IPS-NIHi11 (cell line): ENCODE data around the gene CATSPER1.
A peak's percentile ranks its signal among the peaks of the same experiment; 100 is the strongest.
"Not testable (repeated sequence)": the region's sequence is repeated elsewhere in the genome, so short reads cannot be mapped to it uniquely, and the experiment has no call there.

Experiments used
- DNase-seq: peaks from one replicate; pipeline ENCODE4 v3.0.0; 2012; ENCODE audit warnings: mixed read lengths, low spot score

The CATSPER1 gene

GRCh38 chr11:66020618-66021357, 5.5 kb downstream of the CATSPER1 start:
- DNase-seq = no peak

- no peak for DNase-seq
Observed at GRCh38 chr11:66020212-66020611, 6.1 kb downstream of the CATSPER1 start.

DNA sequence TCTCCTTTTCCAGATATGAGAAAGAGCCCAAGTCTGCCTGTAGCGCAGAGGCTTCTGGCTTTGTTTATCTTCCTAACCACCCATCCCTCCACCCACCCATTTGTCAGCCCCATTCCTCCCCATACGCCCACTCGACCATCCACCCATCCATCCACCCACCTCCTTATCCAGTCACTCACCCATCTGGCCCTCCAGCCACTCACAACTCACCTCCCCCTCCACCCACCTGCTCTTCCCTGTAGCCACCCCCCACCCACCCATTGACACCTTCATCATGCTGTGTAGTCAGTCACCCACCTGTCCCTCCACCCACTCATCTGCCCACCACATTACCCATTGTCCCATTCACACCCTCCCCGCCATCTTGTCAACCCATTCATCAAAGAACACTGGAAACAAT, 9.0 kb downstream of the CATSPER1 start:
- DNase-seq = no peak

GRCh38 chr11:66016793-66017177, 9.5 kb downstream of the CATSPER1 start:
- DNase-seq = no peak

DNA sequence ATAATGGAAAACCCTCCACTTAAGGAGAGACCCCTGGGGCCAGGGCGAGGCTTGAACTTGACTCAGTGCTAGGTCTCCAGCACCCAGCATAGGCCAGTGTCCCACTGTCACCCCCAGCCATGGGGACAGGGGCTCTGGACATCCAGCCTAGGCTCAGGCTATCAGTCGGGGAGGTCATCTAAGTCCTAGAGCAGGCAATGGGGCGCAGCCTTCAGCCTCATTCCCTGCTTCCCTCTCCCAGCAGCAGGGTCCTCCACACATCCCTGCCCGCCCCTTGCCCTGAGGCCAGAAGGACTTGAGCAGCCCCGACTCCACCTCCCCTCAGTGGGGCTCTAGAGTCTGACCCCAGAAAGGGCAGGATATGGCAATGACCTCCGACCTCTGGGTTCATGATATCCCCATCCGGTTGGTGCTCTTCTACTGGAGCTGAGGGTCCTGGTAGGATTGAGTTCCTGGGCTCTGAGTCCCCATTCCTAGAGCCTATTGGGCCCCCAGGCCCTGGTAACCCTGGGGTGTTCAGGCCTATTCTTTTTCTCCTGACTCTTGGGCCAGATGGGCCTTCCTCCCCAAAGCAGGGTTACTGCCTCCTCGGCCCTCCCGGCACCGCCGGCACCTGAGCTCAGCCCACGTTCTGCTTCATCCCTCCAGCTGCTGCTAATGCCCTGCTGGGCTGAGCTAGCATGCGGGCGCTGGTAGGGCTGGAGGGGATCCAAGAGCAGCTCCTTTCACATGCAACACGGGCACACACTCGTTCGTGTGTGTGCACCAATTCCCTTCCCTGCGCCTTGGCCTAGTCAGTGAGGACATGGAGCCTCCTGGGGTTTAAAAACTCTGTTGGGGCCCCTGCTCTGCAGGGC, 10.1 kb downstream of the CATSPER1 start:
- no peak for DNase-seq

DNA sequence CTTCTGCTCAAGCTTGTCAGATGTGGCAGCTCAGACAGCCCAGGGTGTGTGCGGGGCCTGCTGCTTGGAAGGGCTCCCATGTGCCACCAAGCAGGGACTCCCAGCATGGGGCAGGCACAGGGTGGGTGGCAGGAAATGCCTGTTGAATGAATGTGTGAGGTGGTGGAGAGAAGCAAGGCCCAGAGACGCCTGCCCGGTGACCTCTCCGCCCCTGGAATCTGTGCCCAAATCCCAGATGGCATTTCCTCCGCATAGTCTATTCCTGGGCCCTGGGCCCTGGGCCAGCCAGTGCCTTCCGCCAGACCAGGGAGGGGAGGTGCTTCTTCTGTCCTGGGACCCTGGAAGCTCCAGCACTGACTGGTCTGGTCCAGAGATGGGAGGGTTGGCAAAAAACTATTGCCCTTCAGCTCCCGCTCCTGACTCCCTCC, 10.8 kb downstream of the CATSPER1 start:
- no peak for DNase-seq

GRCh38 chr11:66014804-66015453, 11.3 kb downstream of the CATSPER1 start:
- DNase-seq = no peak

DNA sequence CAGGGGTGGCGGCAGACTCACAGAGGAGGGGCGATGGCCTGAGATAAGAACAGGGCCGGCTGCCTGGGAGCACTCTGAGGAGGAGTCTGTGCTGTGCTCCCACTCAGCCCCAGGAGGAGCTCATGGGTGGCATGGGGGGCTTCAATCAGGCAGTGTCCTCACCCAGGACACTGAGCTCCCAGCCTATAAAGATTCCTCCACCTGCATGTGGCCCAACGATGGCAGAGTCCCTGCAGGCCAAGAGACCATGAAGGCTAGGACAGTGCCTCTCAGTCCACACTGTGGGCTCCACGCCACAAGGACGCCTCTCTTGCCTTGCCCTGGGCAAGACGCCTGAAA, 12.5 kb downstream of the CATSPER1 start:
- no peak for DNase-seq

GRCh38 chr11:66012946-66013761, 13.1 kb downstream of the CATSPER1 start:
- DNase-seq = no peak

GRCh38 chr11:66012371-66012945, 13.8 kb downstream of the CATSPER1 start:
- DNase-seq = no peak

DNA sequence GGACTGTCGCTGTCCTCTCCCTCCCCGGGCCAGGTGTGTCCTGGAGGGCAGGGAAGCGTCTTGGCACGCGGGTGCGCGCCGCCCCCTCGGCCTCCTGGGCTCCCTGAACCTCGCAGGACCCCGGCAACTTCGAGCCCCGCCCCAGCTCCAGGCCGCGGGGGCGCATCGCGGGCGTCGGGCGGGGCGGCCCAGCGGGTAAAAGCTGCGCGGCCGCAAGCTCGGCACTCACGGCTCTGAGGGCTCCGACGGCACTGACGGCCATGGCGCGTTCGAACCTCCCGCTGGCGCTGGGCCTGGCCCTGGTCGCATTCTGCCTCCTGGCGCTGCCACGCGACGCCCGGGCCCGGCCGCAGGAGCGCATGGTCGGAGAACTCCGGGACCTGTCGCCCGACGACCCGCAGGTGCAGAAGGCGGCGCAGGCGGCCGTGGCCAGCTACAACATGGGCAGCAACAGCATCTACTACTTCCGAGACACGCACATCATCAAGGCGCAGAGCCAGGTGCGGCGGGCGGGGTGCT, 14.4 kb downstream of the CATSPER1 start, which contains the start of gene CST6:
CST6 (plus strand) TSS at position 224 of the 519 bp plus-strand sequence; CDS start at position 261, 37 bp downstream.
- peak; percentile 59 for DNase-seq

DNA sequence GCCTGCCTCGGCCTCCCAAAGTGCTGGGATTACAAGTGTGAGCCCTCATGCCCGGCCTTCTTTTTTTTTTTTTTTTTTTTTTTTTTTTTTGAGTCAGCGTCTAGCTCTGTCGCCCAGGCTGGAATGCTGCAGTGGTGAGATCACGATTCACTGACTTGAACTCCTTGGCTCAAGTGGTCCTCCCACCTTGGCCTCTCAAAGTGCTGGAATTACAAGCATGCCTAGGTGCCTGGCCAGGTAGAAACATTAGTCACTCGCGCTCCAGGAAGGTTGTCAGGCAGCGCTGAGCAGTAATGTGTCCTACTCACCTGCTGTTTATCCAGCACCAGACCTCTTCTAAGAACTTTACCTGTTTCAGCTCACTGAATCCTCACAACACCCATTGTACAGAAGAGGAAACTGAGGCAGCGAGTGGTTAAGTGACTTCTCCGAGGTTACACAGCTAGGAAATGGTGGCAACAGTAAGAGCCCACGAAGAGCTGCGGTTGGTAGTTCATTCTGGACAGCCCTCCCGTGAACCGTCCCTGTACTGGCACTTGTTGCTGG, 15.0 kb downstream of the CATSPER1 start:
- peak; percentile 60 for DNase-seq

GRCh38 chr11:66010036-66010435, 16.2 kb downstream of the CATSPER1 start:
- not testable (repeated sequence) for DNase-seq

GRCh38 chr11:66008468-66009101, 17.7 kb downstream of the CATSPER1 start:
- no peak for DNase-seq

DNA sequence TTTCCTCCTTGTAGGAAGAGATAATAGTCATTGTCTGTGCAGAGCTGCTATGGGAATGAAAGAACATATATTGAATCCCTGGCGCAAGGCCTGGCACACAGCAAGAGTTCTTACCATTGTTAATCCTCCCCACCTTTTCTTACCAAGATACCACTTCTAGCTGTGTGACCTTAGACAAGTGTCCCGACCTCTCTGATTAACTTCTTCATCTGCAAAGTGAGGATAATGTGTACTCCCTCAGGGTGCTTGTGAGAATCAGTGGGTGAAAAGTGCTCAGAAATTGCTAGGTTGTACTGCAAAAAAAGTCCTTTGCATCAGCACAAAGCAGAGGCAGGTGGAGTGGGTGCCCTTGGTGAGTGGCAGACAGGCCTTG, 18.2 kb downstream of the CATSPER1 start:
- no peak for DNase-seq

DNA sequence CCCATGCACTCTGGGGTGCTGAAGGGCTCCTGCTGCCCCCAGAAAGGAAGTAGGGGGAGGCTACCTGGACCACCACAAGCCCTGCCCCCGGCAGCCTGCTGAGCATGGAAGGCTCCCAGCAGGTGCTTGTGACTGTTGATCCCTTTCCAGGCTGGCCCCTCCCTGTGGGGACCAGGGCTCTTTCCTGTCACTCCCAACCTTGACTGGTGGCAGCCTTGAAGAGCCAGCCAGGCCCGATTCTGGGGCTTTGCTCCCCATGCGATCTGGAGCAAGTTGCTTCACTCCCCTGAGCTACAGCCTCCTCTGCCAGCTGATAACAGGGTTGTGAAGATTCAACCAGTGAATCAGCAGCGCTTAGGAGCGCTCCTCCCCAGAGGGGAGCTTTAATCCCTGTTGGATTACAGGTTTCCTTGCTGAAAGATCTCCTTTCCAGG, 19.1 kb downstream of the CATSPER1 start:
- DNase-seq = no peak

DNA sequence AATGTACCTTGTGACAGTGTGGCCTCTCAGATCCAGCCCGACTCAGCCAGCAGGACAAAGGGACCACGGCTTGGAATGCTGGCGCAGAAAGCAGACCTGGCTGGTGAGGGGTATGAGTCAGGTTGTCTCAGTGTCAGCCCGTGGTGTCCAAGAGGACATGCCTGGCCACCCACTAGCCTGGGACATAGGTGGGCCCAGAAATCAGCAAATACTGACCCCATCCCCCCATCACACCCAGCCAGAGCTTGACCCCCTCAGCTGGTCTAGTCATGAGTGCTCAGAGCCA, 19.4 kb downstream of the CATSPER1 start:
- no peak for DNase-seq

DNA sequence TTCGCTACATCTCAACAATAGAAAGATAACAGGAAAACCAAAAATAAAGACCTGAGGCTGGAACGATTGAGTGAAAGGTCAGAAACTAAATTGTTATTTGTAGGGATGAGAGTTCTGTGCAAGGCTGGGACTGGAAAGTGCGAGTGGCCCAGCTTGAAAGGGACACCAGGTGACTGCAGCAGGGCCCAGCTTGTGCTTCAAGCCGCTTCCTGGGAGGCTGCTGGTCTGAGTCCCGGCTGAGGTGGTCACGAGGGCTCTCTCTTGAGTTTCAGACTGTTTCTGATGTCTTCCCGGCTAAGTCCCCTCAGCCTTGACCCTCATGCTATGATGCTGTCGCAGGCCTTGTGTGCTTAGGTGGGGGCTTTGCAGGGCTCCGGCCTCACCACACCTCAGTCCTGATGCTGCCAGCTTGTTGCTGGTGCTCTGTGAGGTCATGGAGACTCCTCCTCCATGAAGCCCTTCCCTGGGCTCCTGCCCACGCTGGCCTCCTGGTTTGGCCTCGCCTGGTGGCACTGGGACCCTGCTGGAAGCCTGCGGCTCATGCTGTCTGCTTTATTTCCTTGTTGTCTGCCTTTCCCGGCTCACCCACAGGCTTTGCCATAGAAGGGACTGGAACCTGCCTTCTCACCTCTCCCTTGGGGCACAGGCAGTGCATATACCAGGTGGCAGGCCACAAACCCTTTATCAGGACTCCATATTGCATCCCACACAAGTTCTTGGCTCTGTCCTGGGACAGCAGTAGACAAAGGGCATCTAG, 20.0 kb downstream of the CATSPER1 start:
- no peak for DNase-seq

- DNase-seq = no peak
Observed at GRCh38 chr11:66004186-66004585, 22.1 kb downstream of the CATSPER1 start.

GRCh38 chr11:66003291-66003690, 23.0 kb downstream of the CATSPER1 start:
- DNase-seq = no peak
